ENCODE results near the gene CD302. TPM values are rescaled to one million over a fixed set of nuclear protein-coding genes. Genes with fewer than 3 reads are reported as not detected.
"Not testable (repeated sequence)": the region's sequence is repeated elsewhere in the genome, so short reads cannot be mapped to it uniquely, and the experiment has no call there.

CD302 gene
- total RNA-seq, 4 donors from 2014 or later = 13.9 to 32.3 (median 19.5) TPM

DNA sequence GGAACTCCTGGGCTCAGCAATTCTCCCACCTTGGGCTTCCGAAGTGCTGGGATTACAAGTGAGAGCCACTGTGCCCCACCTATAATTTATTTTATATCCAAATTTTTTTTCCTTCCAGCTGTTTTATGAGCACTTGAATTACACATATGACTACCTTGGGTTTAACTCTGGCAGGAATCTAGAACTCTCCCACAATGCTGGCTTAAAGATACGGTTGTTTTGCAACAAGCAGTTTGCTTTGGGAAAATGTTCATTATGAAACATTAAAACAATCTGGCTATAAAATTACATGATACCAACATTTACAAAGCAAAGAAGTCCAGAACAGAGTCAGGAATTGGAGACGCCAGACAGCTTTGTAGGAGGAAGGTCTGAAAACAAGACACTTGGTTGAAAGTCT lies 12.8 kb downstream of the CD302 start:
- no peaks in the 10 kb centered on the region for H3K36me3 ChIP-seq
- no peak overlapping the region for H3K27ac ChIP-seq
- WGBS = 73% methylated on average over 3 of the region's 3 CpGs

DNA sequence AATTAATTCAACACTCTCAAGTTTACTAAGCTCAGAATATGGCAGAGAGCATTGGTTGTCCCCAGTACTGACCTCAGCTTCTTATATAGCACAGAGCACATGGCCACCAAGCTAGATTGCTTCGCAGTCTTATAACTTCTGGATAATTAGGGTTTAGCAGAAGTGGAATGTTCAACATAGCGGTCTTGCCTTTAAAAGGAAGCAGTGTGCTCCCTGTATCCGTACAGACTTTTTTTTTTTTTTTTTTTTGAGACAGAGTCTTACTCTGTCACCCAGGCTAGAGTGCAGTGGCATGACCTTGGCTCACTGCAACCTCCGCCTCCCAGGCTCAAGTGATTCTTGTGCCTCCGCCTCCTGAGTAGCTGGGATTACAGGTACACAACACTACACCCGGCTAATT lies 13.3 kb downstream of the CD302 start:
- not testable (repeated sequence) for H3K36me3 ChIP-seq; H3K27me3 ChIP-seq; H3K9me3 ChIP-seq; H3K27ac ChIP-seq; DNase-seq (ENCODE audit: low spot score in 2 of 2); H3K4me3 ChIP-seq
- peaks cover 17% of the 10 kb centered on the region for H3K4me1 ChIP-seq
- WGBS = 87% methylated on average over 6 of the region's 6 CpGs

More for the DNA sequence above, 12.8 kb downstream of the CD302 start:
- no peaks in the 10 kb centered on the region for H3K27me3 ChIP-seq
- peaks cover 17% of the 10 kb centered on the region for H3K4me1 ChIP-seq
- TF ChIP-seq POLR2A (IDR thresholded peaks at IDR 0.05) (no peak), EP300 (IDR thresholded peaks at IDR 0.05) (no peak), POLR2AphosphoS5 (IDR thresholded peaks at IDR 0.05) (no peak)
- TF ChIP-seq, protein P1, sequence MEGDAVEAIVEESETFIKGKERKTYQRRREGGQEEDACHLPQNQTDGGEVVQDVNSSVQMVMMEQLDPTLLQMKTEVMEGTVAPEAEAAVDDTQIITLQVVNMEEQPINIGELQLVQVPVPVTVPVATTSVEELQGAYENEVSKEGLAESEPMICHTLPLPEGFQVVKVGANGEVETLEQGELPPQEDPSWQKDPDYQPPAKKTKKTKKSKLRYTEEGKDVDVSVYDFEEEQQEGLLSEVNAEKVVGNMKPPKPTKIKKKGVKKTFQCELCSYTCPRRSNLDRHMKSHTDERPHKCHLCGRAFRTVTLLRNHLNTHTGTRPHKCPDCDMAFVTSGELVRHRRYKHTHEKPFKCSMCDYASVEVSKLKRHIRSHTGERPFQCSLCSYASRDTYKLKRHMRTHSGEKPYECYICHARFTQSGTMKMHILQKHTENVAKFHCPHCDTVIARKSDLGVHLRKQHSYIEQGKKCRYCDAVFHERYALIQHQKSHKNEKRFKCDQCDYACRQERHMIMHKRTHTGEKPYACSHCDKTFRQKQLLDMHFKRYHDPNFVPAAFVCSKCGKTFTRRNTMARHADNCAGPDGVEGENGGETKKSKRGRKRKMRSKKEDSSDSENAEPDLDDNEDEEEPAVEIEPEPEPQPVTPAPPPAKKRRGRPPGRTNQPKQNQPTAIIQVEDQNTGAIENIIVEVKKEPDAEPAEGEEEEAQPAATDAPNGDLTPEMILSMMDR (IDR thresholded peaks at IDR 0.05) = no peak
- no peak overlapping the region for H3K4me3 ChIP-seq
- no peaks in the 10 kb centered on the region for H3K9me3 ChIP-seq
- no peak for DNase-seq (ENCODE audit: low spot score in 2 of 2)

DNA sequence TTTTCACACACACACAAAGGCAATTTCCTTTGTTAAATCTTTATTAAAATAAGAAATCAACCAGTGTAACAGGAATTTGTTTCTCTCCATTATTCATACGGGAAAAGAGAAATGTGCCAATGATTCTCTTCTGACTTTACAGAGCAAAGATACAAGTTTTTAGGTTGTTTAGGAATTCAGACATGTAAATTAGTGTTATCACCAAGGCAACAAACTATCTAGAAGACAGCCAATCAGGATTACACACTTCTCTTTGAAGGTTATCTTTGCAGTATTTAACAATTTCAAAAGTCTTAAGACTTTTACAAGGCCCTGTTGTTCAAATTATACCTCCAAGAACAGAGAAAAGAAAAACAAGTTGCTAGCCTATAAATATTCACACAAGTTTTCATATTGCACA lies 14.5 kb downstream of the CD302 start:
- Histone ChIP-seq H3K4me3 (no peak overlapping the region), H3K36me3 (no peaks in the 10 kb centered on the region), H3K27ac (no peak overlapping the region), H3K4me1 (peaks cover 17% of the 10 kb centered on the region), H3K27me3 (no peaks in the 10 kb centered on the region), H3K9me3 (no peaks in the 10 kb centered on the region)
- WGBS = 30% methylated on average over 1 of the region's 1 CpG
- TF ChIP-seq POLR2A (IDR thresholded peaks at IDR 0.05) (no peak), POLR2AphosphoS5 (IDR thresholded peaks at IDR 0.05) (no peak), EP300 (IDR thresholded peaks at IDR 0.05) (no peak)
- TF ChIP-seq, protein P1 (IDR thresholded peaks at IDR 0.05) = no peak
- no peak for DNase-seq (ENCODE audit: low spot score in 2 of 2)

DNA sequence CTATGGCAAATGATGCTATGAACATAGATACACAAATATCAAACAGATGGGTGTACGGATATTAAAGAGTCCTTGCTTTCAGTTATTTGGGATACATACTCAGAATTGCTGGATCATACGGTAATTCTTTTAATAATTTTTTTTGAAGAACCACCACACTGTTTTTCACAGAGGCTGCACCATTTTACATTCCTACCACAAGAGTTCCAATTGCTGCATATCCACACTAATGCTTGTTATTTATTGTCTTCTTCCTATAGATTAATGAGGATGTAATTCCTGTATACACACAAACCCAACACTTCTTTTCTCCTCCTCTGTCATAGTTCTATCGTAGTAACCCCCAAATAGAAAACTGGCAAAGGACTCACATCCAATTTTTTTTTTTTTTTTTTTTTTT lies 21.7 kb downstream of the CD302 start:
- no peak overlapping the region for H3K27ac ChIP-seq
- DNase-seq (ENCODE audit: low spot score in 2 of 2) = no peak
- 80% methylated on average over 3 of the region's 3 CpGs for WGBS
- no peak overlapping the region for H3K4me3 ChIP-seq
- H3K4me1 ChIP-seq = no peaks in the 10 kb centered on the region
- H3K9me3 ChIP-seq = no peaks in the 10 kb centered on the region
- H3K27me3 ChIP-seq = no peaks in the 10 kb centered on the region
- no peak for TF ChIP-seq POLR2A (IDR thresholded peaks at IDR 0.05)
- TF ChIP-seq POLR2AphosphoS5 (IDR thresholded peaks at IDR 0.05) = no peak
- TF ChIP-seq, protein P1 (IDR thresholded peaks at IDR 0.05) = no peak
- no peak for TF ChIP-seq EP300 (IDR thresholded peaks at IDR 0.05)
- no peaks in the 10 kb centered on the region for H3K36me3 ChIP-seq

DNA sequence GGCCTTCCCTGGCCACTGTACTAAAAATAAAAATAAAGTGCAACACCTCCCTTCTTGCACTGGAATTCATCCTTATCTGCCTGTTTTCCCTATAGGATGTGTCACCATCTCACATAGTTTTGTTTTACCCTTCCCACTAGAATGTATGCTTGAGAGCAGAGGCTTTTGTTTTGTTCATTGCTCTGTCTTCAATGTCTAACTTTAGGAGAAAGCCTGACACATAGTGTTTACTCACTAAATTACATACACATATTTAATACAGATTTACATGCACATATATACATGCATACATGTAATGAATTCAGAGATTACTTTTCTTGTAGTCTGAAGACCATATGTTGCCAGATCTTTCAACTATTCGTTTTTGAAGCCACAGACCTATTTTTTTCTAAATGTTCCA lies 23.0 kb downstream of the CD302 start:
- WGBS = 35% methylated on average over 1 of the region's 1 CpG
- no peak for TF ChIP-seq POLR2AphosphoS5 (IDR thresholded peaks at IDR 0.05)
- TF ChIP-seq POLR2A (IDR thresholded peaks at IDR 0.05) = no peak
- no peak for TF ChIP-seq EP300 (IDR thresholded peaks at IDR 0.05)
- TF ChIP-seq, protein P1 (IDR thresholded peaks at IDR 0.05) = no peak
- H3K36me3 ChIP-seq = no peaks in the 10 kb centered on the region

GRCh38 chr2:159774370-159774990 lies 23.5 kb downstream of the CD302 start:
- no peaks in the 10 kb centered on the region for H3K9me3 ChIP-seq
- H3K4me1 ChIP-seq = no peaks in the 10 kb centered on the region
- H3K27me3 ChIP-seq = no peaks in the 10 kb centered on the region
- DNase-seq (ENCODE audit: low spot score in 2 of 2) = no peak
- no peak for TF ChIP-seq EP300 (IDR thresholded peaks at IDR 0.05)
- TF ChIP-seq, protein P1 (IDR thresholded peaks at IDR 0.05) = no peak
- no peak for TF ChIP-seq POLR2AphosphoS5 (IDR thresholded peaks at IDR 0.05)
- no peak for TF ChIP-seq POLR2A (IDR thresholded peaks at IDR 0.05)
- H3K27ac ChIP-seq = no peak overlapping the region
- WGBS = 100% methylated on average over 3 of the region's 3 CpGs
- no peaks in the 10 kb centered on the region for H3K36me3 ChIP-seq
- H3K4me3 ChIP-seq = no peak overlapping the region

More for the DNA sequence above, 23.0 kb downstream of the CD302 start:
- Histone ChIP-seq H3K9me3 (no peaks in the 10 kb centered on the region), H3K27ac (no peak overlapping the region), H3K27me3 (no peaks in the 10 kb centered on the region), H3K4me1 (no peaks in the 10 kb centered on the region), H3K4me3 (no peak overlapping the region)
- DNase-seq (ENCODE audit: low spot score in 2 of 2) = no peak

Measured in suprapubic skin (tissue), 4 donors.